NT2/D1 (cell line): ENCODE measurements around the gene CCDC93.
A peak's percentile ranks its signal among the peaks of the same experiment; 100 is the strongest.

Experiments used
- DNase-seq: peaks from one replicate; pipeline ENCODE4 v3.0.0-alpha.2; 2011; ENCODE audit warnings: low read depth, low spot score
- H3K27me3 ChIP-seq: 2 replicates; pipeline ENCODE4 v1.6.0; 2011; ENCODE audit warnings: mild to moderate bottlenecking; ENCODE audit not compliant: insufficient read length, insufficient read depth
- H3K36me3 ChIP-seq: 2 replicates; pipeline ENCODE4 v1.6.1; 2011; ENCODE audit warnings: mild to moderate bottlenecking, low read length, mixed read lengths; ENCODE audit not compliant: insufficient read depth, insufficient read length
- H3K4me1 ChIP-seq: 2 replicates; pipeline ENCODE4 v1.5.1; 2011; ENCODE audit not compliant: insufficient read depth, insufficient read length
- H3K4me3 ChIP-seq: 2 replicates; pipeline ENCODE4 v1.5.1; 2011; ENCODE audit warnings: low read depth; ENCODE audit not compliant: insufficient read length
- H3K9ac ChIP-seq: 2 replicates; pipeline ENCODE4 v1.6.0; 2011; ENCODE audit warnings: low read depth; ENCODE audit not compliant: insufficient read length
- H3K9me3 ChIP-seq: 2 replicates; pipeline ENCODE4 v1.5.1; 2011; ENCODE audit warnings: mild to moderate bottlenecking, low read length; ENCODE audit not compliant: insufficient read depth
- SUZ12 ChIP-seq: IDR thresholded peaks from 2 replicates; pipeline ENCODE4 v1.6.1; 2011; ENCODE audit not compliant: insufficient read length, insufficient read depth; ENCODE audit errors: extremely low read depth
- YY1 ChIP-seq: IDR thresholded peaks from 2 replicates; pipeline ENCODE4 v1.6.1; 2011; ENCODE audit not compliant: insufficient read length, insufficient read depth
- ZNF274 ChIP-seq: IDR thresholded peaks from 2 replicates; pipeline ENCODE4 v1.6.1; 2011; ENCODE audit warnings: mild to moderate bottlenecking, low read depth, low read length

Gene CCDC93

DNA sequence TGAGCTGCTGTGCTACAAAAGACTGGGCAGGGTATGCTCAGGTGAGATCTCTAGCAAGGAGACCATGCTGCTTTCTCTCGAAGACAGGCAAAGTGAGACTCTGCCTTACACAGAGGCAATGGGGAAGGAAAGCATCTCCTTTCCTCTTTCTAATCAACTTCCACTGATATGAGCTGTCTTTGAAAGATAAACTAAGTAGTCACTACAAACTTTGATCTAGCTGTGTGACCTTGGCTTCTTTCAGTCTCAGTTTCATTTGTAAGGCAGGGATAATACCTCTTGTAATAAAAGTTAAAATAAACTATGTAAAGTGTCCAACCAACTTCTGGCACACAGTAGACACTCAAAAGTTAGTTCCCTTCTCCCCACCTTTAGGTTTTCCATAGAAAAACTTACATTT, 7.5 kb downstream of the CCDC93 start:
- no peak overlapping the region for H3K9ac ChIP-seq
- H3K36me3 ChIP-seq = peaks cover 55% of the 10 kb centered on the region

DNA sequence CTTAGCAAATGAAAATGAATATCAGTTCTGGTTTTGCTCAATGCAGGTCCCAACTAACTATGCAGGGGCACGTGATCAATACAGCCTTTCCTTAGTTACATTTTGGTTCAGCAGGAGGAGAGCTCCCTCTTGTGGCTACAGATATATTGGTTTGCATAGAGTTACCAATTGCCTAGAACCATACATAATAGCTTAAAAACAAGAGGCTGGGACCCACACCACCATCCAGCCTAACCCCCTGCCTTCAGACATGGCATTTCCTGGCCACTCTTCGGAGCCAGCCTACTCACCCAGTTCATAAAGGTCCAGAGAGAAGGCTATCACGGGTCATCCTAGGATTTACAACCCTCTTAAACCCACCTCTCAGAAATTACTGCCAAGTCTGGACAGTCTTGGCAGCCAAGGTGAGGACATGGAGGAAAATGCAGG, 10.5 kb downstream of the CCDC93 start:
- H3K4me3 ChIP-seq = no peak overlapping the region
- no peaks in the 10 kb centered on the region for H3K27me3 ChIP-seq
- no peaks in the 10 kb centered on the region for H3K9me3 ChIP-seq
- peak; percentile 68 for DNase-seq
- H3K4me1 ChIP-seq = no peaks in the 10 kb centered on the region
- no peak overlapping the region for H3K9ac ChIP-seq
- TF ChIP-seq ZNF274 = no peak
- H3K36me3 ChIP-seq = peaks cover 73% of the 10 kb centered on the region

More for the DNA sequence above, 7.5 kb downstream of the CCDC93 start:
- H3K9me3 ChIP-seq = no peaks in the 10 kb centered on the region
- DNase-seq = no peak
- no peaks in the 10 kb centered on the region for H3K4me1 ChIP-seq
- TF ChIP-seq YY1 (no peak), ZNF274 (no peak), SUZ12 (no peak)
- no peaks in the 10 kb centered on the region for H3K27me3 ChIP-seq
- H3K4me3 ChIP-seq = no peak overlapping the region

DNA sequence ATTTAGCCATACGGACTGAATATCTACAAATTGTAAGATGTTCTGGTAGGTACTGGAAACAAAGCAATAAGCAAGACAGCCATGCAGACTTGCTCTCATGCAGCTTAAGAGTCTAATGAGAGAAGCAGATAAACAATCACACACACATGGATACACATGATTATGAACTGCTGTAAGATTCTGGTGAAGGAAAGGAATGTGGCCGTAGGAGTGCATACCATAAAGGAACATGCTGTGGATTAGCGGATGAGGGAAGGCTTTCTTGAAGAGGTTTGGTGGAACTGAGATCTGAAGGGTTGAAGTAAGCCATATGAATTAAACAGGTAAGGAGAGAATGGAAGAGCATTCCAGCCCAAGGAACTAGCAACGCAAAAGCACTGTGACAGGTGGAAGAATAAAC, 13.8 kb downstream of the CCDC93 start:
- Histone ChIP-seq H3K36me3 (peaks cover 80% of the 10 kb centered on the region), H3K9ac (no peak overlapping the region), H3K4me3 (no peak overlapping the region), H3K4me1 (no peaks in the 10 kb centered on the region), H3K27me3 (no peaks in the 10 kb centered on the region), H3K9me3 (no peaks in the 10 kb centered on the region)
- no peak for TF ChIP-seq ZNF274
- DNase-seq = no peak

DNA sequence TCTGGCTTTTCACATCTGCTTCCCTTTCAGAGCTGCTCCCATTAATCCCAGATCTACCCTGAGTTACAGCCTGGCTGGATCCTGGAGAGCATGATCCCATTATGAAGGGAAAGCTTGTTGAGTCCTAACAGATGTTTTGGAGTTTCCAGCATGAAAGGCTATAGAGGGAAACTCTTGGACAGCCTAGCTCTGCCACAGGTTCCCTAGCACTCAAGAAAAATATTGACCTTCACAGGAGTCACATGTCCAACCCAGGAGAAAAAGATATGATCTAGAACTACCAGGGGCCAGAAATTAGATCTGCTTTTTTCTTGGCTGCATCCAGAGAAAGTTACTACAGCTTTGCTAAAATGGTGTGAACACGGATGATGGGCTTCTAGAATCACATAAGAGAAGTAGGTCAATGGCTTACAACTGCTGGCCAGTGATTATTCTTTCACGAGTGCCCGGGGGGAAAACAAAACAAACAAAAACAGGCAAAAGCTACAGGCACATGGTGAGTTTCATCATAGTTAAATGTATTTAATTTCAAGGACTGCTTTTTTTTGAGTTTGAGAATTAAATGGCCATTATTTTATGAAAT, 15.9 kb downstream of the CCDC93 start:
- TF ChIP-seq ZNF274 = no peak
- TF ChIP-seq SUZ12 = no peak
- TF ChIP-seq YY1 = no peak
- Histone ChIP-seq H3K4me1 (no peaks in the 10 kb centered on the region), H3K9ac (no peak overlapping the region), H3K36me3 (peaks cover 85% of the 10 kb centered on the region), H3K9me3 (no peaks in the 10 kb centered on the region), H3K27me3 (no peaks in the 10 kb centered on the region), H3K4me3 (no peak overlapping the region)
- no peak for DNase-seq

DNA sequence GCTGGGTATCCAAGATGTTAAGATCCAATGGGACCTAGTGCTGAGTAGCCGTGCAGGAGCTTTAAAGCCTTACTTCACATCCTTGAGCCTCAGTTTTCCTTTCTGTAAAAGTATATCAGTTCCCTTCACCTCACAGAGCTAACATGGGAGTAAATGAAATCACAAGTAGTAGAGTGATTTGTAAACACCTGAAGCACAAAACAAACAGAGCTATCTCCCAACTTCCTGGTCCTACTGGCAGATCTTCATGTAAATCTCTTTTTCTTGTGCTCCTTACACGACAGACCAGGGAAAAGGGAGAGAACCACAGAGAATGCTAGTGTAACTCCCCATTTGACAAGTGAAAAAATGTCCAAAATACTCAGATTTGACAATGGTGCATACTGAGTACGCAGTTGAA, 17.3 kb downstream of the CCDC93 start:
- no peaks in the 10 kb centered on the region for H3K4me1 ChIP-seq
- TF ChIP-seq ZNF274 (no peak), YY1 (no peak), SUZ12 (no peak)
- peaks cover 74% of the 10 kb centered on the region for H3K36me3 ChIP-seq
- no peak overlapping the region for H3K9ac ChIP-seq
- no peak for DNase-seq
- no peaks in the 10 kb centered on the region for H3K9me3 ChIP-seq
- H3K4me3 ChIP-seq = no peak overlapping the region
- H3K27me3 ChIP-seq = no peaks in the 10 kb centered on the region

DNA sequence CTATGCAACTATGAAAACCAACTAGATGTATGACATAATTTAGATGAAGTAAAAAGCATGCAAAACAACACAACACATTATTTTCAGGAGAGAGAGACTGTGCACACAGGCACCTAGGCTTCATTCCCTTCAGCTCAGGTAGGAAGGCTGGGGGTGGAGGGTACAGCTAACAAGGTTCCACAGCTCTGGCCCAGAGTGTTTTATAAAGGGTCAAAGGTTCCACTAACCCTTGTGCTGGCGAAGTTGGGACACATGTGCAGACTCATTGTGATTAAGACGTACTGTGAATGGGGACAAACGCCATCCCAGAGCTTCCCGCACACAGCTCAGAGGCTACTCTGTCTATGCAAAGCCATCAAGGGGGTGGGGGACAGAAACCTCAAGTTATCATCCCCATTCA, 19.1 kb downstream of the CCDC93 start:
- Histone ChIP-seq H3K4me3 (no peak overlapping the region), H3K36me3 (peaks cover 72% of the 10 kb centered on the region)
- TF ChIP-seq YY1 (no peak), ZNF274 (no peak), SUZ12 (no peak)

DNA sequence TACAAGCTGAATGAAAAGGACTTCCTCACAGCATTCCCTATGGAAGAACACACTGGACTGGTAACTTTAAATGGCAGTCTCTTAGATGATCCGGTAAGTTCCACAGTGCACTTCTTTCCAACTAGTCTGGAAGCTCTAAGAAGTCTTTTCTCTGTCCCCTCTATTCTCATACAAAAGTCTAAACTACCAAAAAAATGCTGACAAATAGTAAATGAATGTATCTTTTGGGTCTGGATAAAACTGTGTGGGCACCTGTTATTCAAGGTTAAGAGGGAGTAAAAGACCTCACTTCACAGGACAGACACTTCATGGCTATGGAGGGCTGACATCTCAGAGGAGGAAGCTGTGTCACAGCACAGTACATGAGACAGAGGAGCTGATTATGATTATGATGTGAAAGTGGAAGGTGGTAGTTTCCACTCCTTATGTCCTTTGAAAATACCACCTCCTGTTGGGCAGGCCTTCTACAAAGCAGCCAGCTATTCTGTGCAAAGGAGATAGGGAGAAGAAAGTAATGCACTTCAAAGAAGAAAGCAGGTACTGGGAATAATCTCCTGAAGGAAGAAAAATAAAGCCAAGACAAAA, 23.9 kb downstream of the CCDC93 start:
- Histone ChIP-seq H3K9me3 (no peaks in the 10 kb centered on the region), H3K9ac (no peak overlapping the region), H3K36me3 (peaks cover 47% of the 10 kb centered on the region), H3K4me1 (no peaks in the 10 kb centered on the region), H3K27me3 (no peaks in the 10 kb centered on the region), H3K4me3 (no peak overlapping the region)
- TF ChIP-seq YY1 (no peak), SUZ12 (no peak), ZNF274 (no peak)
- no peak for DNase-seq

More for the DNA sequence above, 19.1 kb downstream of the CCDC93 start:
- no peaks in the 10 kb centered on the region for H3K27me3 ChIP-seq
- H3K9ac ChIP-seq = no peak overlapping the region
- no peaks in the 10 kb centered on the region for H3K9me3 ChIP-seq
- DNase-seq = no peak
- H3K4me1 ChIP-seq = no peaks in the 10 kb centered on the region

DNA sequence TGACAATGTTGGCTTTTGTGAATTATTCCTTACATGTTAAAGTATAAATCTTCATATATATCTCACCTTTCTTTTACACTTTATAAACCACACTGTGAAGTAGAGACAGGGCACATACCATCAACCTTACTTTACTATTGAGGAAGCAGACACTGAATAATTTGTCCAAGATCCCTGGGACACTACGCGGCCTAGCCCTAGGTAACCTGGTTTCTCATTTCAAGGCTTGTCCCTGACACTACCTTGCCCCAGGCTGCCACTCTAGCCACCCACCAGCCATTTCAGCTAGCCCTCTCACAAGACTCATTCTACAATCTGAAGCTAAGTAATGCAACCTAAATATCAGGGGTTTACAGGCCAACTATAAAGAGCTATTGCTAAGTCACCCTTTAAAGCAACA, 26.7 kb downstream of the CCDC93 start:
- Histone ChIP-seq H3K9ac (no peak overlapping the region), H3K4me1 (no peaks in the 10 kb centered on the region), H3K9me3 (no peaks in the 10 kb centered on the region), H3K36me3 (peaks cover 51% of the 10 kb centered on the region), H3K4me3 (no peak overlapping the region), H3K27me3 (no peaks in the 10 kb centered on the region)
- DNase-seq = no peak
- no peak for TF ChIP-seq SUZ12
